ENCODE measurements around the gene PTDSS2.

The PTDSS2 gene

GRCh38 chr11:518463-519202, 68.6 kb downstream of the PTDSS2 start:
- Histone ChIP-seq H3K36me3 (ENCODE audit: insufficient read depth) (no peaks in the 10 kb centered on the region), H4K20me1 (ENCODE audit: insufficient read depth) (no peaks in the 10 kb centered on the region), H3K27ac (no peak overlapping the region), H3K4me2 (no peak overlapping the region), H3K9ac (no peak overlapping the region), H3K4me3 (IDR thresholded peaks at IDR 0.05; ENCODE audit: insufficient read depth, low read depth, low read length) (no peak overlapping the region), H3K4me1 (ENCODE audit: low read depth, poor library complexity, severe bottlenecking) (no peaks in the 10 kb centered on the region), H2AFZ (ENCODE audit: low read depth) (no peak overlapping the region), H3K27me3 (ENCODE audit: insufficient read depth, low read depth) (no peaks in the 10 kb centered on the region), H3K79me2 (ENCODE audit: insufficient read depth, low read depth) (no peaks in the 10 kb centered on the region)
- no peak; the same call in 1 of the 2 replicates for TF ChIP-seq CTCF (conservative IDR thresholded peaks at IDR 0.05; ENCODE audit: low read depth, low read length)

- Histone ChIP-seq H3K27me3 (ENCODE audit: insufficient read depth, low read depth) (no peaks in the 10 kb centered on the region), H3K79me2 (ENCODE audit: insufficient read depth, low read depth) (no peaks in the 10 kb centered on the region), H3K4me1 (ENCODE audit: low read depth, poor library complexity, severe bottlenecking) (no peaks in the 10 kb centered on the region), H3K4me2 (no peak overlapping the region), H2AFZ (ENCODE audit: low read depth) (no peak overlapping the region), H3K36me3 (ENCODE audit: insufficient read depth) (no peaks in the 10 kb centered on the region), H3K4me3 (IDR thresholded peaks at IDR 0.05; ENCODE audit: insufficient read depth, low read depth, low read length) (no peak overlapping the region), H3K9ac (no peak overlapping the region), H4K20me1 (ENCODE audit: insufficient read depth) (no peaks in the 10 kb centered on the region), H3K27ac (no peak overlapping the region)
- TF ChIP-seq CTCF (conservative IDR thresholded peaks at IDR 0.05; ENCODE audit: low read depth, low read length), result no peak
Measured at GRCh38 chr11:520428-521176, 70.5 kb downstream of the PTDSS2 start.

GRCh38 chr11:521177-521688, 71.2 kb downstream of the PTDSS2 start:
- H3K4me2 ChIP-seq, result no peak overlapping the region
- no peak overlapping the region for H3K9ac ChIP-seq
- no peak for TF ChIP-seq CTCF (conservative IDR thresholded peaks at IDR 0.05; ENCODE audit: low read depth, low read length)
- no peaks in the 10 kb centered on the region for H3K36me3 ChIP-seq (ENCODE audit: insufficient read depth)
- H3K79me2 ChIP-seq (ENCODE audit: insufficient read depth, low read depth), result no peaks in the 10 kb centered on the region
- no peak overlapping the region for H3K4me3 ChIP-seq (IDR thresholded peaks at IDR 0.05; ENCODE audit: insufficient read depth, low read depth, low read length)
- H3K27me3 ChIP-seq (ENCODE audit: insufficient read depth, low read depth), result no peaks in the 10 kb centered on the region
- H4K20me1 ChIP-seq (ENCODE audit: insufficient read depth), result no peaks in the 10 kb centered on the region
- no peak overlapping the region for H3K27ac ChIP-seq
- no peak overlapping the region for H2AFZ ChIP-seq (ENCODE audit: low read depth)
- no peaks in the 10 kb centered on the region for H3K4me1 ChIP-seq (ENCODE audit: low read depth, poor library complexity, severe bottlenecking)

GRCh38 chr11:526192-526591, 76.1 kb downstream of the PTDSS2 start:
- Histone ChIP-seq H3K27me3 (ENCODE audit: insufficient read depth, low read depth) (no peaks in the 10 kb centered on the region), H3K9ac (no peak overlapping the region), H2AFZ (ENCODE audit: low read depth) (no peak overlapping the region), H3K79me2 (ENCODE audit: insufficient read depth, low read depth) (no peaks in the 10 kb centered on the region), H3K4me1 (ENCODE audit: low read depth, poor library complexity, severe bottlenecking) (no peaks in the 10 kb centered on the region), H3K4me2 (no peak overlapping the region), H3K27ac (no peak overlapping the region), H4K20me1 (ENCODE audit: insufficient read depth) (no peaks in the 10 kb centered on the region), H3K36me3 (ENCODE audit: insufficient read depth) (no peaks in the 10 kb centered on the region), H3K4me3 (IDR thresholded peaks at IDR 0.05; ENCODE audit: insufficient read depth, low read depth, low read length) (no peak overlapping the region)
- TF ChIP-seq CTCF (conservative IDR thresholded peaks at IDR 0.05; ENCODE audit: low read depth, low read length), result no peak
